NB4 (cell line): Measurements from ENCODE around the gene CDC7.

Experiments
- CTCF ChIP-seq: IDR thresholded peaks from one replicate; pipeline ENCODE4 v1.5.1; 2012; ENCODE audit warnings: low read depth, low read length
- POLR2A ChIP-seq: IDR thresholded peaks from 2 replicates; pipeline ENCODE4 v1.6.1; 2011; ENCODE audit warnings: mild to moderate bottlenecking; ENCODE audit not compliant: insufficient read length; ENCODE audit errors: extremely low read depth

- TF ChIP-seq POLR2A: no peak
- no peak for TF ChIP-seq CTCF
Observed at GRCh38 chr1:91549041-91549735, 48.5 kb downstream of the CDC7 start.
